ENCODE data around the gene NRF1.

Gene NRF1

GRCh38 chr7:129686063-129686462 is 74.5 kb downstream of the NRF1 start:
- no peak for DNase-seq (ENCODE audit: low read depth)

- no peak for DNase-seq (ENCODE audit: low read depth)
These were observed 77.1 kb downstream of the NRF1 start for GRCh38 chr7:129688503-129689222.

- no peak for DNase-seq (ENCODE audit: low read depth)
These were observed 78.6 kb downstream of the NRF1 start for GRCh38 chr7:129689995-129690581.

- DNase-seq (ENCODE audit: low read depth), result no peak
These were observed 79.2 kb downstream of the NRF1 start for GRCh38 chr7:129690701-129691100.

GRCh38 chr7:129698516-129699418 is 87.2 kb downstream of the NRF1 start:
- no peak for DNase-seq (ENCODE audit: low read depth)

- no peak for DNase-seq (ENCODE audit: low read depth)
These were observed 90.8 kb downstream of the NRF1 start for GRCh38 chr7:129702316-129702715.

- no peak for DNase-seq (ENCODE audit: low read depth)
These were observed 91.3 kb downstream of the NRF1 start for GRCh38 chr7:129702761-129703338.

- no peak for DNase-seq (ENCODE audit: low read depth)
These were observed 92.2 kb downstream of the NRF1 start for GRCh38 chr7:129703751-129704150.

GRCh38 chr7:129707910-129708499 is 96.5 kb downstream of the NRF1 start:
- no peak for DNase-seq (ENCODE audit: low read depth)

GRCh38 chr7:129713544-129713943 is 102.0 kb downstream of the NRF1 start:
- no peak for DNase-seq (ENCODE audit: low read depth)

GRCh38 chr7:129714514-129715063 is 103.1 kb downstream of the NRF1 start:
- DNase-seq (ENCODE audit: low read depth), result no peak

- no peak for DNase-seq (ENCODE audit: low read depth)
These were observed 108.6 kb downstream of the NRF1 start for GRCh38 chr7:129719980-129720732.

GRCh38 chr7:129721068-129721467 is 109.5 kb downstream of the NRF1 start:
- no peak for DNase-seq (ENCODE audit: low read depth)

- no peak for DNase-seq (ENCODE audit: low read depth)
These were observed 112.2 kb downstream of the NRF1 start for GRCh38 chr7:129723679-129724078.

- no peak for DNase-seq (ENCODE audit: low read depth)
These were observed 113.3 kb downstream of the NRF1 start for GRCh38 chr7:129724796-129725195.

- DNase-seq (ENCODE audit: low read depth), result no peak
These were observed 117.5 kb downstream of the NRF1 start for GRCh38 chr7:129728875-129729467.

GRCh38 chr7:129729511-129729910 is 118.0 kb downstream of the NRF1 start:
- no peak for DNase-seq (ENCODE audit: low read depth)

GRCh38 chr7:129730159-129730558 is 118.6 kb downstream of the NRF1 start:
- DNase-seq (ENCODE audit: low read depth), result no peak

- DNase-seq (ENCODE audit: low read depth), result no peak
These were observed 122.9 kb downstream of the NRF1 start for GRCh38 chr7:129734400-129734799.

GRCh38 chr7:129739427-129739826 is 127.9 kb downstream of the NRF1 start:
- DNase-seq (ENCODE audit: low read depth), result no peak

All from T-helper 22 cell (primary cell).